Occipital lobe (tissue), 2 donors: ENCODE data around the gene RBM33. TPM values are rescaled to one million over a fixed set of nuclear protein-coding genes. Genes with fewer than 3 reads are reported as not detected.

ENCODE experiments used
- DNase-seq: peaks from one replicate; lab custom pipeline; 2025; lab: John Stamatoyannopoulos, UW
- total RNA-seq: library from RNA; depleted of rRNA; stranded (reverse); fragments of >200 nt; gene quantifications from one replicate; pipeline ENCODE4 v1.2.3, GENCODE V29; 2014

Gene RBM33
- total RNA-seq, 1 donor from 2014 or later: 41.6 TPM

- DNase-seq: no peak
These were observed 125.8 kb downstream of the RBM33 start for GRCh38 chr7:155770241-155770640.

- no peak for DNase-seq
These were observed 129.1 kb downstream of the RBM33 start for GRCh38 chr7:155773531-155773930.

- no peak for DNase-seq
These were observed 130.5 kb downstream of the RBM33 start for GRCh38 chr7:155774947-155775346.

- DNase-seq: no peak
These were observed 131.2 kb downstream of the RBM33 start for GRCh38 chr7:155775691-155776090.

GRCh38 chr7:155776606-155777005, 132.1 kb downstream of the RBM33 start:
- DNase-seq: no peak

GRCh38 chr7:155778349-155778748, 133.9 kb downstream of the RBM33 start:
- no peak for DNase-seq

GRCh38 chr7:155780884-155781283, 136.4 kb downstream of the RBM33 start:
- no peak for DNase-seq

GRCh38 chr7:155781433-155781832, 137.0 kb downstream of the RBM33 start:
- no peak for DNase-seq

- no peak for DNase-seq
These were observed 138.0 kb downstream of the RBM33 start for GRCh38 chr7:155782466-155782865.

GRCh38 chr7:155785536-155785935, 141.1 kb downstream of the RBM33 start:
- DNase-seq: no peak

GRCh38 chr7:155786491-155786890, 142.0 kb downstream of the RBM33 start:
- no peak for DNase-seq

- DNase-seq: no peak
These were observed 142.8 kb downstream of the RBM33 start for GRCh38 chr7:155787171-155787851.

GRCh38 chr7:155788616-155789000, 144.1 kb downstream of the RBM33 start:
- no peak for DNase-seq

GRCh38 chr7:155789001-155789725, 144.7 kb downstream of the RBM33 start:
- DNase-seq: no peak

GRCh38 chr7:155790666-155791065, 146.2 kb downstream of the RBM33 start:
- DNase-seq: no peak

GRCh38 chr7:155791214-155791737, 146.8 kb downstream of the RBM33 start:
- DNase-seq: no peak

GRCh38 chr7:155791836-155792235, 147.4 kb downstream of the RBM33 start:
- DNase-seq: no peak

- no peak for DNase-seq
These were observed 148.0 kb downstream of the RBM33 start for GRCh38 chr7:155792315-155792960.

GRCh38 chr7:155792999-155793560, 148.6 kb downstream of the RBM33 start:
- no peak for DNase-seq

- DNase-seq: no peak
These were observed 149.3 kb downstream of the RBM33 start for GRCh38 chr7:155793720-155794119.

GRCh38 chr7:155794196-155794595, 149.7 kb downstream of the RBM33 start:
- DNase-seq: no peak

GRCh38 chr7:155795401-155795800, 150.9 kb downstream of the RBM33 start:
- no peak for DNase-seq
